H9 (cell line): ENCODE measurements around the gene SPRR2B. TPM values are rescaled to one million over a fixed set of nuclear protein-coding genes. Genes with fewer than 3 reads are reported as not detected.

Source experiments
- DNase-seq: peaks from one replicate; pipeline ENCODE4 v3.0.0-alpha.2; 2017
- H2AFZ ChIP-seq: one replicate; pipeline ENCODE4 v1.6.1; 2013; ENCODE audit warnings: mild to moderate bottlenecking, low read length, control low read depth, moderate library complexity
- H2AK5ac ChIP-seq: 2 replicates; pipeline ENCODE4 v1.6.1; 2013; ENCODE audit warnings: low read length, control low read depth, mixed read lengths; ENCODE audit not compliant: insufficient read length
- H2BK120ac ChIP-seq: one replicate; pipeline ENCODE4 v1.6.1; 2013; ENCODE audit warnings: low read depth, mild to moderate bottlenecking, low read length, control low read depth, inconsistent platforms; ENCODE audit not compliant: poor library complexity, severe bottlenecking
- H2BK12ac ChIP-seq: 2 replicates; pipeline ENCODE4 v1.6.1; 2013; ENCODE audit warnings: low read length, control low read depth, mixed read lengths, low read depth; ENCODE audit not compliant: insufficient read length
- H2BK15ac ChIP-seq: 2 replicates; pipeline ENCODE4 v1.6.1; 2013; ENCODE audit warnings: low read depth, low read length, control low read depth
- H2BK20ac ChIP-seq: one replicate; pipeline ENCODE4 v1.6.1; 2013; ENCODE audit warnings: low read depth, mild to moderate bottlenecking, low read length, control low read depth, inconsistent platforms; ENCODE audit not compliant: poor library complexity, severe bottlenecking
- H2BK5ac ChIP-seq: 2 replicates; pipeline ENCODE4 v1.6.1; 2013; ENCODE audit warnings: low read length, control low read depth, mixed read lengths; ENCODE audit not compliant: insufficient read length
- H3K14ac ChIP-seq: 2 replicates; pipeline ENCODE4 v1.6.1; 2013; ENCODE audit warnings: low read length, control low read depth; ENCODE audit not compliant: insufficient read depth
- H3K18ac ChIP-seq: 2 replicates; pipeline ENCODE4 v1.6.1; 2013; ENCODE audit warnings: low read depth, mild to moderate bottlenecking, mixed read lengths, low read length, control low read depth; ENCODE audit not compliant: insufficient read length
- H3K23ac ChIP-seq: 2 replicates; pipeline ENCODE4 v1.6.1; 2013; ENCODE audit warnings: low read length, control low read depth, mixed read lengths, low read depth; ENCODE audit not compliant: insufficient read length
- H3K23me2 ChIP-seq: 2 replicates; pipeline ENCODE4 v1.6.1; 2013; ENCODE audit warnings: low read depth, mild to moderate bottlenecking, mixed read lengths, low read length, control low read depth; ENCODE audit not compliant: insufficient read length, poor library complexity, severe bottlenecking
- H3K27ac ChIP-seq: 2 replicates; pipeline ENCODE4 v1.5.1; 2013; ENCODE audit warnings: low read length, control low read depth, mixed read lengths, low read depth; ENCODE audit not compliant: insufficient read length
- H3K27me3 ChIP-seq: 2 replicates; pipeline ENCODE4 v1.6.1; 2013; ENCODE audit warnings: low read length, control low read depth, inconsistent platforms; ENCODE audit not compliant: insufficient read depth
- H3K4ac ChIP-seq: 2 replicates; pipeline ENCODE4 v1.6.1; 2013; ENCODE audit warnings: low read depth, mild to moderate bottlenecking, control low read depth, inconsistent platforms, low read length, moderate library complexity
- H3K4me1 ChIP-seq: 2 replicates; pipeline ENCODE4 v1.6.1; 2013; ENCODE audit warnings: low read length, control low read depth, inconsistent platforms; ENCODE audit not compliant: insufficient read depth
- H3K4me2 ChIP-seq: 2 replicates; pipeline ENCODE4 v1.6.1; 2013; ENCODE audit warnings: low read length, control low read depth, mixed read lengths; ENCODE audit not compliant: insufficient read length, insufficient read depth
- H3K56ac ChIP-seq: 2 replicates; pipeline ENCODE4 v1.6.1; 2013; ENCODE audit warnings: low read depth, mild to moderate bottlenecking, mixed read lengths, low read length, control low read depth; ENCODE audit not compliant: insufficient read length
- H3K79me1 ChIP-seq: 2 replicates; pipeline ENCODE4 v1.6.1; 2013; ENCODE audit warnings: low read depth, mild to moderate bottlenecking, moderate library complexity, low read length, control low read depth, inconsistent platforms; ENCODE audit not compliant: insufficient read depth, poor library complexity, severe bottlenecking
- H3K79me2 ChIP-seq: 2 replicates; pipeline ENCODE4 v1.6.1; 2013; ENCODE audit warnings: low read length, control low read depth, inconsistent platforms; ENCODE audit not compliant: insufficient read depth
- H3K9ac ChIP-seq: 2 replicates; pipeline ENCODE4 v1.6.1; 2013; ENCODE audit warnings: low read length, control low read depth, mixed read lengths; ENCODE audit not compliant: insufficient read length; ENCODE audit errors: extremely low read depth
- H3K9me3 ChIP-seq: one replicate; pipeline ENCODE4 v1.6.1; 2013; ENCODE audit warnings: low read depth, low read length, inconsistent platforms; ENCODE audit not compliant: control insufficient read depth
- H3T11ph ChIP-seq: one replicate; pipeline ENCODE4 v1.6.1; 2013; ENCODE audit warnings: mild to moderate bottlenecking, low read length, control low read depth, inconsistent platforms
- H4K20me1 ChIP-seq: one replicate; pipeline ENCODE4 v1.6.1; 2013; ENCODE audit not compliant: control insufficient read depth, insufficient read length, insufficient read depth
- H4K5ac ChIP-seq: 2 replicates; pipeline ENCODE4 v1.6.1; 2013; ENCODE audit warnings: low read depth, mild to moderate bottlenecking, mixed read lengths, low read length, control low read depth; ENCODE audit not compliant: insufficient read length
- H4K8ac ChIP-seq: replicated peaks from 2 replicates; pipeline ENCODE4 v1.6.1; 2013; ENCODE audit warnings: low read length, control low read depth, mixed read lengths, low read depth; ENCODE audit not compliant: insufficient read length
- H4K91ac ChIP-seq: 2 replicates; pipeline ENCODE4 v1.6.1; 2013; ENCODE audit warnings: low read depth, mild to moderate bottlenecking, moderate library complexity, mixed read lengths, low read length, control low read depth; ENCODE audit not compliant: insufficient read length
- H3K27ac Mint-ChIP-seq, 3 experiments: 2 replicates in 2 of 3; 3 replicates in 1 of 3; pipeline ENCODE4 v1.8.0; 2020 to 2021; ENCODE audit warnings: mixed read lengths in 3 of 3, mild to moderate bottlenecking in 1 of 3, moderate library complexity in 1 of 3
- H3K27me3 Mint-ChIP-seq: 2 replicates; pipeline ENCODE4 v1.8.0; 2021; ENCODE audit warnings: low read depth, mild to moderate bottlenecking, moderate library complexity, mixed read lengths
- H3K36me3 Mint-ChIP-seq, 3 experiments: 2 replicates in 2 of 3; 3 replicates in 1 of 3; pipeline ENCODE4 v1.8.0; 2020 to 2021; ENCODE audit warnings: low read depth in 3 of 3, mixed read lengths in 3 of 3; ENCODE audit not compliant: insufficient read depth in 1 of 3
- H3K4me1 Mint-ChIP-seq, 2 experiments: 2 replicates each; pipeline ENCODE4 v1.8.0; 2020; ENCODE audit warnings: mixed read lengths in 2 of 2
- H3K4me3 Mint-ChIP-seq, 2 experiments: 2 replicates in 1 of 2; 3 replicates in 1 of 2; pipeline ENCODE4 v1.8.0; 2020 to 2021; ENCODE audit warnings: mild to moderate bottlenecking in 2 of 2, mixed read lengths in 2 of 2, moderate library complexity in 1 of 2
- H3K9me3 Mint-ChIP-seq, 2 experiments: 2 replicates in 1 of 2; 3 replicates in 1 of 2; pipeline ENCODE4 v1.8.0; 2020; ENCODE audit warnings: mild to moderate bottlenecking in 2 of 2, mixed read lengths in 2 of 2, moderate library complexity in 1 of 2
- CTCF ChIP-seq: fragments of 200-600 bp; sonication (generic); conservative IDR thresholded peaks from 3 replicates; pipeline ENCODE4 v1.8.0; 2021; ENCODE audit warnings: antibody characterized with exemption, mild to moderate bottlenecking
- WGBS: extraction: QIAGEN DNeasy Blood & Tissue Kit; methylation state at CpG from one replicate; pipeline ENCODE4 v1.1.7; 2013; ENCODE audit warnings: missing lambda C conversion rate, low lambda C conversion rate, mixed read lengths; ENCODE audit not compliant: insufficient read length; ENCODE audit errors: extremely low coverage; 5-methylcytosine and 5-hydroxymethylcytosine counted together
- long read RNA-seq: library from polyadenylated mRNA; unstranded; transcript quantifications from one replicate; pipeline ENCODE4 v2.0.0, GENCODE V29; 2020
- total RNA-seq: library from RNA; stranded (reverse); gene quantifications from 2 replicates; pipeline ENCODE4 v1.2.1, GENCODE V29; 2021

The SPRR2B gene
- not detected in 2 replicates for total RNA-seq
- long read RNA-seq: 0 reads

- H3K23me2 ChIP-seq: no peaks in the 10 kb centered on the region
- H3K27ac Mint-ChIP-seq: 0 out of 7 replicates have a peak within 1 kb of the TSS, but pooled peaks of 1 of the 3 experiments have one; percentile 41
- no peak within 1 kb of the TSS for H3K9ac ChIP-seq
- no peak within 1 kb of the TSS for H4K5ac ChIP-seq
- DNase-seq: no peak
- no peaks in the 10 kb centered on the region for H3K9me3 Mint-ChIP-seq
- H2AK5ac ChIP-seq: no peak within 1 kb of the TSS
- H3K4me3 Mint-ChIP-seq: no peak within 1 kb of the TSS
- no peak within 1 kb of the TSS for H2BK120ac ChIP-seq
- no peak within 1 kb of the TSS for H2BK15ac ChIP-seq
- H3K9me3 ChIP-seq: no peaks in the 10 kb centered on the region
- H3K4me2 ChIP-seq: no peak within 1 kb of the TSS
- no peak within 1 kb of the TSS for H3K23ac ChIP-seq
- H3T11ph ChIP-seq: no peak within 1 kb of the TSS
- H3K79me2 ChIP-seq: no peaks in the 10 kb centered on the region
- H3K36me3 Mint-ChIP-seq: no peaks in the 10 kb centered on the region
- H3K4me1 Mint-ChIP-seq: no peaks in the 10 kb centered on the region
- no peaks in the 10 kb centered on the region for H4K20me1 ChIP-seq
- no peak within 1 kb of the TSS for H2BK20ac ChIP-seq
- H3K18ac ChIP-seq: no peak within 1 kb of the TSS
- H3K27ac ChIP-seq: no peak within 1 kb of the TSS
- H3K27me3 ChIP-seq: no peaks in the 10 kb centered on the region
- no peak within 1 kb of the TSS for H4K8ac ChIP-seq
- no peaks in the 10 kb centered on the region for H3K79me1 ChIP-seq
- WGBS: no CpG with 5 or more reads among the region's 2 CpGs
- TF ChIP-seq CTCF: no peak
- H4K91ac ChIP-seq: no peak within 1 kb of the TSS
- no peak within 1 kb of the TSS for H2BK5ac ChIP-seq
- no peak within 1 kb of the TSS for H2BK12ac ChIP-seq
- H3K4ac ChIP-seq: no peak within 1 kb of the TSS
- no peak within 1 kb of the TSS for H3K14ac ChIP-seq
- no peak within 1 kb of the TSS for H3K56ac ChIP-seq
- peaks cover 3% of the 10 kb centered on the region; the same call in 1 of the 2 replicates for H3K27me3 Mint-ChIP-seq
- H2AFZ ChIP-seq: no peak within 1 kb of the TSS
- H3K4me1 ChIP-seq: no peaks in the 10 kb centered on the region
Observed at GRCh38 chr1:153071511-153071910, at the start of gene SPRR2B. TSS of gene SPRR2B (minus strand) at chr1:153071611. CDS start at chr1:153070839, 772 bp downstream.
